B cell (primary cell): ENCODE results near the gene KRAS.

Experiments used
- EZH2 ChIP-seq: IDR thresholded peaks from 2 replicates; pipeline ENCODE4 v1.6.1; 2012; ENCODE audit warnings: borderline replicate concordance, low read depth, mild to moderate bottlenecking, moderate library complexity, low read length; ENCODE audit not compliant: insufficient read depth, poor library complexity, severe bottlenecking
- TF ChIP-seq, protein P1 (sequence below): fragments of 200-600 bp; IDR thresholded peaks from one replicate; pipeline ENCODE4 v1.8.0; 2022; ENCODE audit warnings: antibody characterized with exemption, mild to moderate bottlenecking

- TF ChIP-seq, protein P1, sequence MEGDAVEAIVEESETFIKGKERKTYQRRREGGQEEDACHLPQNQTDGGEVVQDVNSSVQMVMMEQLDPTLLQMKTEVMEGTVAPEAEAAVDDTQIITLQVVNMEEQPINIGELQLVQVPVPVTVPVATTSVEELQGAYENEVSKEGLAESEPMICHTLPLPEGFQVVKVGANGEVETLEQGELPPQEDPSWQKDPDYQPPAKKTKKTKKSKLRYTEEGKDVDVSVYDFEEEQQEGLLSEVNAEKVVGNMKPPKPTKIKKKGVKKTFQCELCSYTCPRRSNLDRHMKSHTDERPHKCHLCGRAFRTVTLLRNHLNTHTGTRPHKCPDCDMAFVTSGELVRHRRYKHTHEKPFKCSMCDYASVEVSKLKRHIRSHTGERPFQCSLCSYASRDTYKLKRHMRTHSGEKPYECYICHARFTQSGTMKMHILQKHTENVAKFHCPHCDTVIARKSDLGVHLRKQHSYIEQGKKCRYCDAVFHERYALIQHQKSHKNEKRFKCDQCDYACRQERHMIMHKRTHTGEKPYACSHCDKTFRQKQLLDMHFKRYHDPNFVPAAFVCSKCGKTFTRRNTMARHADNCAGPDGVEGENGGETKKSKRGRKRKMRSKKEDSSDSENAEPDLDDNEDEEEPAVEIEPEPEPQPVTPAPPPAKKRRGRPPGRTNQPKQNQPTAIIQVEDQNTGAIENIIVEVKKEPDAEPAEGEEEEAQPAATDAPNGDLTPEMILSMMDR: no peak
- TF ChIP-seq EZH2: no peak
Measured at GRCh38 chr12:25284024-25284423, 33.3 kb upstream of the KRAS start.
